GM18873 (cell line): ENCODE results near the gene PSRC1.

ENCODE experiments used
- ATAC-seq: cut with Tn5 transposase; IDR thresholded peaks from one replicate; pipeline ENCODE4 v1.9.1; 2021; ENCODE audit warnings: mild to moderate bottlenecking, moderate library complexity, moderate number of reproducible peaks; ENCODE audit not compliant: unreplicated experiment, low FRiP score

The PSRC1 gene

DNA sequence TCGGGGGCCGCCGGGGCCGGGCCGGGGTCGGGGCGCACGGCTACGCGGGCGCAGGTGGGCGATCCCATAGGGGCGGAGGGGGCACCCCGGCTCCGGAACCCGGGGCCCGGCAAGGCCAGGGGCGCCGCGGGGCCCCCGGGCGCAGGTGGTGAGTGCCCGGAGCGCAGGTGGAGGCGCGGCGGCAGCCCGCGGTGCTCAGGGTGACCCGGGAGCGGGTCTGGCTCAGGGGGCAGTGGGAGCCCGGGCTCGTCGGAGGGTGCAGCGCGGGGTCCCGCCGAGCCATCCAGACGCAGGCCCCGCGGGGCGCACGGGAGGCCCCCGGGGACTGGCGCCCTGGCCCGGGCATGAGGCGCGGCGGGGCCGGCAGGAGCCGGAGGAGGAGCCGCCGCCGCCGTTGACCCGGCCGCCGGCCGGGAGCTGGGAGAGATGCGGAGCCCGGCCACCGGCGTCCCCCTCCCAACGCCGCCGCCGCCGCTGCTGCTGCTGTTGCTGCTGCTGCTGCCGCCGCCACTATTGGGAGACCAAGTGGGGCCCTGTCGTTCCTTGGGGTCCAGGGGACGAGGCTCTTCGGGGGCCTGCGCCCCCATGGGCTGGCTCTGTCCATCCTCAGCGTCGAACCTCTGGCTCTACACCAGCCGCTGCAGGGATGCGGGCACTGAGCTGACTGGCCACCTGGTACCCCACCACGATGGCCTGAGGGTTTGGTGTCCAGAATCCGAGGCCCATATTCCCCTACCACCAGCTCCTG is 33.1 kb downstream of the PSRC1 start:
- no peak for ATAC-seq

DNA sequence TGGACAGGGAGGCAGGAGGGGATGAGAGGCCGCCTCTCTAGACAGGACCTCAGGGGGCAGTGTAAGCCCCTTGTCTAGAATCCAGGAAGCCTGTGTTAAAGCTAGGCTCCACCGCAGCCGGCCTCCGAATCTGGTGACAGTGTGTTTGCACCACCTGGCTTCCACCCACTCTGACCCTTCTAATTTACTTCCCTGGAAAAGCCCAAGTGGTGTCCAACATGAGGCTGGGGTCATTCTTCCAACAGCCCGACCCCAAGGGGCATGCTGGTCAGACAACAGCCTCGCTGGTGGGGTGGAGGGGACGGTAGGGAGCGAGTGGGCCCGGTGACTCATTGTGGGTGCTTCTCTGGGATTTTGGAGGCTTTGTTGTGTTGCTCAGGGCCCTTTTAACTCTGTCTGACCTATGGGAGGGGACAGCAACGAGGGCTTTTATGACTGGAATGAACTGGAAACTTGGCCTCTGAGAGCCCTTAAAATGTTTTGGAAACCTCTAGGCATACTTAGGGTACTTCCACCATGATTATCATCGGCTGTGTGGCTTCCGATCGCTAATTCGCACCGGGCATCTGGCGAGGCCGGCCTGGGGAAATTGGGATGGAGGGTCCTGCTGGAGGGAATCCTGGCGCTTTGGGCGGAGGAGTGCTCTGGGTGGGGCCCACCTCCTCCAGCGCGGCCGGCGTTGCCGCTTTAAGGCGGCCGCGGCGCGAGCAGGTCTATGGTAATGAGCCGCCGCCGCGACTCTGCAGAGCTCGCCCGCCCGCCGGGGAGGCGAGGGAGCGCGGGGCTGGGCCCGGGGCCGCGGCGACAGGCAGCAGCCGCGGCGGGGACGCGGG is 33.9 kb downstream of the PSRC1 start, which contains the start of gene CELSR2:
Gene CELSR2 (plus strand): TSS at position 743 of the 833 bp plus-strand sequence. CDS start 541 bp downstream, outside the sequence.
- no peak for ATAC-seq

DNA sequence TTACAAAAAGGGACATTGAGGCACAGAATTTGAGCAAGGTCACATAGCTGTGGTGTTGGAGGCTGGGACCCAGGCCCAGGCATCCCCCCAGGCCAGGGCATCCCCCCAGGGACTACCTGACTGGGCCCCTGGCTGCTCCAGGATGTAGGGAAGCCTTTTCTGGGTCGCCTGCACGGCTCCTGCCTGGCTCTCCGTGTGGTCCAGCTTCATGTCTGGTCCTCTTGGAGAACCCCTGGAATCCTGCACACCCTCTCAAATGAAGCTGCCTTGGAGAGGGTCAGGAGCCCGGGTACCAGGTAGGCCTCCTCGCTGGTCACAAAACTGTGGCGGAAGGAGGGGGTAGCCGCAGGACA is 34.5 kb downstream of the PSRC1 start:
- no peak for ATAC-seq

DNA sequence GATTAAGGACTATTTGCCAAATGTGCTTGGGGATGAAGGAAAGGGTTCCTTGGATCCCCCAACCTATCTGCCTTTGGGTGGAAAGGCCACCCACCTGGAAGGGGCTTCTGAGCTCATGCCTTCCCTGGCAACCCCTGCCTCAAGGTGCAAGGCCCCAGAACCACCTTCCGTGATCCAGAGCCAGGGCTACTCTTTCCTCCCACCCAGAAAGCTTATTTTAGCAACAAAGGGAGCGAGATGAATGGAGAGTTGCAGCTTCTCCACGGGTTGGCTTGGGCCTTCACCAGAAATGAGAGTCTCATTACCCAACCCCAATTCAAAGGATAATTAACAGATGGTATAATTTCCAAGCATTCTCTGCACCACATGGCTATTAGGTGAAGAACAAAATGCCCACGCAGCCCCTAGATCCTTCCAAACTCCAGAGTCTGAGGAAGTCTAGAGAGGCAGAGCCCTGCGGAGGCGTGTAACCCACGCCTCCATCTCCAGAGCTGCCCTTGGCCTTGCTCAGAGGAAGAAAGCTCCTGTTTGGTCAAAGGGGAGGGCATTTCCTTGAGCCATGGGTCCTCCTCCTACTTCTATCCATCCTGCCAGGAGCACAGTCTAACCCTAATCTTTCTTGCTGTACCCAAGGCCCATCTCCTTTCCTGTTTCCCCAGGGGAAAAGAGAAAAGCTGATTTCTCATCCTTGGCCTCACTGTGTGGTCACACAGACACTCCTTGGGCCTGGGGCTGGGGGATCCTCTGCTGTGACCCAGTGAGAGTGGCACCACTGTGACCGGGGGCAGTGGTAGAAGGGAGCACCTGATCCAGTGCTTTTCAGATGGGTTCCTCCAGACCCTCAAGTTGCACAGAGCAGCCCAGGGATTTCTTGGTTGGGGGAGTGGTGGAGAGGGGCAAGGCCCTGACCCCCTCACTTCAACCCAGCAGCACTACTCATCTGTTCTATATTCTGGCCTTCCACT is 35.3 kb downstream of the PSRC1 start:
- no peak for ATAC-seq

DNA sequence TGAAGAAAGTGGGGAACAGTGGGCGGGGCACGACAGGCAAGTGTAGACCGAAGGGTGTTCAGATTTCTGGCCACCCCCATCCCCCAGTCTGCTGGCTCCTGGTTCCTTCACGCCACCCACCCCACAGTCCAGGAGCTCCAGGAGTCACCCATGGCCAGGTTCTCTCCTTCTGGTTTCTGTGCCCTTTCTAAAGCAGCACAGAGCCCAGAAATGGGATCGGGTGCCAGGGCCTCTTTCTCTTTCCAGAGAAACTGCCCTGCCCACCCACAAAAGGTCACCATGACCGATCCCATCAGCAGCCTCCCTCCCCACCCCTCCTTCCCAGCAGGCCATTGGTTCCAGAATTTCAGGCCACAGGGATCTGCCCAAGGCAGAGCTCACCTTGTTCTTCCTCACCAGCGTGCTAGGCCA is 36.8 kb downstream of the PSRC1 start:
- no peak for ATAC-seq

DNA sequence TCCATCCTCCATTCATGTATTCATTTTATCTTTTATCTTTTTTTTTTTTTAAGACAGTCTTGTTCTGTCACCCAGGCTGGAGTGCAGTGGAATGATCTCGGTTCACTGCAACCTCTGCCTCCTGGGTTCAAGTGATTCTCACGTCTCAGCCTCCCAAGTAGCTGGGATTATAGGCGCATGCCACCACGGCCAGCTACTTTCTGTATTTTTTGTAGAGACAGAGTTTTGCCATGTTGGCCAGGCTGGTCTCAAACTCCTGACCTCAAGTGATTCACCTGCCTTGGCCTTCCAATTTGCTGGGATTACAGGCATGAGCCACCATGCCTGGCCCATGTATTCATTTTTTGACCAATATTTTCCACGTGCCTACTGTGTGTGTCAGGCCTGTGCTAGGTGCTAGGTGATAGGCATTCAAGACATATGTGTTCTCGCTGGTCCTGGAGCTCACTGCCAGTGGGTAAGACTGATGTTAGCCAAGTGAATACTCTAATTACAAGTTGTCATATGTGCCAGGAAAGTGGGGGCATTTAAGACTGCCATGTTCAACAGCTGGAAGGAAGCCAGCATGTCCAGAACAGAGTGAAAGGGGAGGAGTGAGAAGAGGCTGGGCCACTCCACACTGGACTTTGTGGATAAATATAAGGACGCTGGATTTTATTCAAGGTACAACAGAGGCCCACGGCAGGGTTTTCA is 38.9 kb downstream of the PSRC1 start:
- ATAC-seq = no peak

DNA sequence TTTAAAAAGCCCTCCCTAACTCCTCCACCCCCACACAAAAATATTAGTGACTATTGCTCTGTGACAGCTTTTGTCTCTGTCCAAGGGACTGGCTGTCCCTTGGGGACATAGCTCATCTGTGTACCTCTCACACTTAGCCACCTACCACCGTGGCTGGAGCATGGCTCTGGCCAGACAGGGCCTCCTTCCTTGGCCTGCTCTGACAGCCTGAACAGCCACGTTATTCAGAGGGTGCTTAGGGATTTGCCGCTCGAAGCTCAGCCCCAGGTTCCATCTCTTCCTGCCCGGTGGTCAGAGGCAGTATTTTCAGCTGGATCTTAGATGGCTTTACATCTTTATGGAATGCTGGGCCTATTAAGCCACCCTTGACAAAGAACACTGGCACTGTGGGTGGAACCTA is 39.7 kb downstream of the PSRC1 start:
- no peak for ATAC-seq

DNA sequence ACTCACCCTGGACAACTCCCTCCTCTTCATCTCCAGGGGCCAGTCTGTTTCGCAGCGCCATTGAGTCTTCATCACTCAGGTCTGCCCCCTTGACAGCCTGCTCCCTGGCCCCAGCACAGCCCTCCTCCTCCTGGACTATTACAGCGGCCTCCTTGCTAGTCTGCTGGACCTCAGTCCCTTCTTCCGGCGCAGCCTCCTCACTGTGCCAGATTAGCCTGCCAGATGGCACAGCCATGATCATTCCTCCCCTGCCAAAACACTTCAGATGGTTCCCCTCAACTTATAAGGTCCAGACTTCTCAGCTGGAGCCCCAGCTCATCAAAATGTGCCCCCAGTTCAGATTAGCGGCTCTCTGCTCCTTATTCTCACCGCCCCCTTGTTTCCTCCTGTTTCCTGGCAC is 40.6 kb downstream of the PSRC1 start:
- ATAC-seq = no peak

DNA sequence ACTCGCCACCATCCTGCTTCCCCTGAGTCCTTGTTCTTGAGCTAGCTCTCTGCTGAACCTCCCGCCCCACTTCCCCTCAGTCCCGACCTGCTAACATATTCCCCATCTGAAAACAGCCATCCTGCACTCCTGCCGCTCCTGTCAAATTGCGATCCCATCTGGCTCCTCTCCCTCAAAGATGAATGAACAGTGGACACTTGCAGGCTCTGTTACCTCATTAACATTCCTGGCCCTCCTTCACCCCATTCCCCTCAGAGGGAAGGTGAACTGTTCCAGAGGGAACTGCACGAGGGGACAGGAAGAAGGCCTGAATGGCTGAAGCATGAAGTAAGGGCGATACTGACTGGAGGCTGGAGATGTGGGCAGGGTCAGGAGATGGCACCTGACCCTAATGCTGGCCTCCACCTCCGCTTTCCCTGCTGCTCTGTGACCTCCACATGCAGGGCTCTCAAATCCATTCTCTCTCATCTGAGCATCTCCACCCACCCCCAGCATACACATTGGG is 41.1 kb downstream of the PSRC1 start:
- no peak for ATAC-seq

DNA sequence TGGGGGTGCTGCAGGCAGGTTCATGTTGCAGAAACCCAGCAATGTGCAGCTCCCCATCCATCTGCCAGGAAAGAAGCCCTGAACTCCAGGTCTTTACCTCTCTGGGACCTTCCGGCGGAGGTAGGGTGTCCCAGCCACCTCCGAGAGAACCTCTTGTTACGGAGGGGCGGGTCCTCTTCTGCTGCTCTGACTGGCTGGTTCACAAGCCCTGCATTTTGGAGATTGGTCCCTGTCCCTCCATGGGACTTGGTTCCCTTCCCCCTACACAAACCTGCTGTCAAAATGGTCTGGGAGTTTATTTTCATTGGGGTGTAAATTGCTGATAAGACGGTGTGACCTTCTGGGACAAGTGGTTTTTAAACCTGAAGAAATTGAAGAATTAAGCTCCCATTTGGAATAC is 41.6 kb downstream of the PSRC1 start:
- ATAC-seq = no peak

DNA sequence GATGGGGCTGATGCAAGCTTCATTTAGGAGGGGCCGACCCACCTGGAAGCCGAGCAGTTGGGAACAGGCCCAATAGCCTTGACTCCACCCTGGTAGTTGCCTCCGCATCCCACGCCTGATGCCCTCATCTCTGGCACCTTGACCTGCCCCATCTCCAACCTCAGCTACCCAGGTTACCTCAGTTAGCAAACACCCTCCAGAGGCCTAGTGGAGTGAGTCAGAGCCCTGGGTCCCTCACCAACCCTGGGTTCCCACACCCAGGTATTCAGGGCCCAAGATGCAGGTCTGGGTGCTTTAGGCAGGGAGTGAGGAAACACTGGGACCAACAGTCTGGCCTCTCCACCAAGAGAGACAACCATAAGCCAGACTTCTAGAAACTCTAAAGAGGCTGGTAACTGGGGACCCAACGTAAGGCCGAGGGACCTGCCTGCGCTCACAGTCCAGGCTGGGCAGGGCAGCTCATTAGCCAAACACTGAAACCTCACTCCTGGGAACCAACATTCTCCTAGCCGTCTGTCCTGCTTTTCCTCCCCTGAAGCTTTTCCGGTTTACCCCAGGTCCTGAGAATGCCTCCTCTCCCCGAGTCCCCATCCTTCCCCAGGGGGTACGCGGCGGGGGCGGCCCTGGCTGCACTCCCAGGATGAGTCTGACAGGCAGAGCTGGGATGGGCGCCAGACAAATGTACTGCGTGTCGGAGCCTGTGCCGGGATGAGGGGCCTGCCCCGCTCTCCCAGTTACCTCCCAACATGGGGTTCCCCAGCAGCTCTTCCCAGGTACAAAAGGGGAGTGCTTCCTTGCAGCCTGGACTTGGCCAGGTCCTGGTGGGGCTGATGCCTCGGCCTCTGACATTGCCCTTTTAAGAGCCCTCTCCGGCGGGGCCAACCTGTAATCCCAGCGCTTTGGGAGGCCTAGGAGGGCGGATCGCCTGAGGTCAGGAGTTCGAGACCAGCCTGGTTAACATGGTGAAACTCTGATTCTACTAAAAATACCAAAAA is 42.5 kb downstream of the PSRC1 start:
- no peak for ATAC-seq

DNA sequence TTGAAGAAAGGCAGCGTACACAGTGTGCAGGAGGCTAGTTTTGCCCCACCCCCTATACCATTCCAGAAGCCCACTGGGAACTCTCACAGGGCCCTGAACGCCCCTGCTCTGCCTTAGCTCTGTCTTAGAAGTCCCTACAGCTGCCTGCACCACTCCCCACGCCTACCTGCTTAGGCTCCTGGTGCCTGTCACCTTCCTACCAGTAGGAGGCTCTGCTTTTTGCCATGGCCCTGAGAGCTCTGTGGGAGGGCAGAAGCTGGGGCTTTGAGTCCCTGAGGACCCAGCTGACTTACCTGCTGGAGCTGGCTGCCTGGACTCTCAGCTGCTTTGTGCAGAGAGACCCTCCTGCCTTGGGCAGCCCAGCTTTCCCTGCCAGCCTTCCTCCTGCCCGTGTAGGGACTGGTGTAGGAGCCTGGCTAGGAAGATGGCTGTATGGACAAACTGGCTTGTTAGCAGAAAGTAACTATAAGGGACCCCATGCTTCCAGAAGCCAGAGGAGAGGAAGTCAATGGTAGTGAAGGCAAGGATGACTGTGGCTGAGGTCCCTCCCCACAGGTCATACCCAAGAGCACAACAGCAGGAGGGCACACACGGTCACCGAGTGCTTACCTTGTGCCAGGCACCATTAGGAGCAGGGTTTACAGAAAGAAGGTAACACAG is 43.4 kb downstream of the PSRC1 start:
- no peak for ATAC-seq

DNA sequence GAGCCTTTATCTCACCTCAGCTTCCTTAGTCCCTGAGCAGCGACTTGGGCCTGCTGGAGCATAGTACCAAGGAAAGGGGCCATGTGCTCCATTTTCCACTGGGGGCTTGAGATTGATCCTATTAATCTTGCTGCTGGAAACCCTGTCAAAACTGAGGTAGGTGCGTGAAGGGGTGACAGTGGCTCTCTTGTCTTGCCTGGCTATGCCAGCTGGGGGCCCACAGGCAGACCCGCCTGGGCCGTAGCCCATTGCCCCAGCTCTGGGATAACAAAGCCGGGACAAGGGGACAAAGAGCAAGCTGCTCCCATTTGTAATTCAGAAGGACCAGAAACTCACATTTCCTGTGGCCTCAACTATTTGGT is 43.9 kb downstream of the PSRC1 start:
- no peak for ATAC-seq

DNA sequence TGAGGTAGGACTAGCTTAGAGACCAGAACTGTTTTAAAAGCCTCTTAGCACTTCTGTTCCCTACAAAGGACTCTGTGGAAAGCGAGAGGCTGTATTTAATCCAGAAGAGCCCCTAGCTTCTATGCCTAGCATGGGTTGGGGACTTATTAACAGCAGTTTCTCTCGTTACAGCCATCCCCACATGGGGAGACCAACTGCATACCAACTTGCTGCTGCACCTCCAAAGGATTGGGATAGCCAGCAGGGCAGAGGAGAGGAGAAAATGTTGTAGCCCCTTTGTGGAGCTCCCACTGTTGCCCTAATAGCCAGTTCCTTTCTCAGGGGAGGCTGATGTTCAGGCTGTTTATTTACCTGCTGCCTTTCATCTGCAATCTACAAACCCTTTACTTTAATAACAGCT is 44.6 kb downstream of the PSRC1 start:
- no peak for ATAC-seq

DNA sequence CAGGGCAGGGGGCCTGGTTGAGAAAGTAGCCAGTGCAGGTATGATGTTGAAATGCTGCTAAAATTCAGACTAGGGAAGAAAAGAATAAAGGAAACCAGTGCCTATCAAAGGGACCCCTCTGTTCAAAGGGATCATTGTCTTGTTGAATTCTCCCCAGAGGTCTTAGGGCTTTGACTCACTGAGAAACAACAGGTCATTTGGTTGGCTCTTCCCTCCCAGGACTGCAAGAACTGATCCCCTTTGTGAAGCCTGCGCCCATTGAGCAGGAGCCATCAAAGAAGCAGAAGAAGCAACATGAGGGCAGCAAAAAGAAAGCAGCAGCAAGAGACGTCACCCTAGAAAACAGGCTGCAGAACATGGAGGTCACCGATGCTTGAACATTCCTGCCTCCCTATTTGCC is 45.4 kb downstream of the PSRC1 start:
- ATAC-seq = no peak

DNA sequence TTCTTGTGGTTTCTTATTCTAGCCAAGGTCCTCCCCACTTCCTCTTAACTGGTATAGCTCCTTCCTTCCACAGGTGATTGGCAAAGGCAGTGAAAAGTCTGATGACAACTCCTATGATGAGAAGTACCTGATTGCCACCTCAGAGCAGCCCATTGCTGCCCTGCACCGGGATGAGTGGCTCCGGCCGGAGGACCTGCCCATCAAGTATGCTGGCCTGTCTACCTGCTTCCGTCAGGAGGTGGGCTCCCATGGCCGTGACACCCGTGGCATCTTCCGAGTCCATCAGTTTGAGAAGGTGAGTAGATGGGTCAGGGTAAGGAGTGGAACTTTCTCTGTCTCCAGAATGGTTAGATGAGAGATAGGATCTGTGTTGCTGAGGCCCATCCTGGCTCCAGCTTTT is 47.8 kb downstream of the PSRC1 start:
- ATAC-seq = no peak

DNA sequence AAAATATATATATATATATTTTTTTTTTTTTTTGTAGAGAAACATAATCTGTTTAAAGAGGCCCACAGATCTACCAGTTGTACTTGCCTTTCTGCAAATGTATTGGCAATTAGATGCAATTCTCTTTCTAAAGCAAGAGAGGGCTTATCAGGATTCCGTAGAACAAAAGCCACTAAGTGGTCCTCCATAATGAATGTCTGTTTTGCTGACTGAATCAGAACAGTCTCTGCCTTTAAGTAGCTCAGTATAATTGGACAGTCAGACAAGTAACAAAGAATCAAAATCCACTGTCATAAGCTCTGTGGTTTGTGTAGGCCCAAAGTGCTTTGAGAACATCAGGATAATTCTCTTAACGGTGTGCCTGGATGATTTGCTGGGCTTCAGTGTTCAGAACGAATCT is 51.9 kb downstream of the PSRC1 start:
- no peak for ATAC-seq
